HepG2 (cell line): Measurements from ENCODE around the gene TRIM31. TPM values are rescaled to one million over a fixed set of nuclear protein-coding genes. Genes with fewer than 3 reads are reported as not detected.

Experiments used
- KAT8 ChIP-seq: IDR thresholded peaks from 2 replicates; pipeline ENCODE4 v1.6.1; 2016; ENCODE audit warnings: missing genetic modification reagents, missing compliant biosample characterization
- PAF1 ChIP-seq: IDR thresholded peaks from 2 replicates; pipeline ENCODE4 v1.6.1; 2016; ENCODE audit warnings: missing genetic modification reagents, missing compliant biosample characterization
- YEATS2 ChIP-seq: sonication (generic); formaldehyde crosslinking; IDR thresholded peaks from 2 replicates; pipeline ENCODE4 v1.4.0; 2020; ENCODE audit warnings: missing genetic modification reagents, borderline replicate concordance
- ZIK1 ChIP-seq: sonication (generic); formaldehyde crosslinking; IDR thresholded peaks from 2 replicates; pipeline ENCODE4 v1.5.0; 2020; ENCODE audit warnings: mild to moderate bottlenecking, low read depth, missing genetic modification reagents, borderline replicate concordance
- ZMYM4 ChIP-seq: sonication (generic); formaldehyde crosslinking; IDR thresholded peaks from 2 replicates; pipeline ENCODE4 v1.8.1; 2023; ENCODE audit warnings: mild to moderate bottlenecking, missing genetic modification reagents
- ZNF709 ChIP-seq: sonication (generic); formaldehyde crosslinking; IDR thresholded peaks from 2 replicates; pipeline ENCODE4 v1.5.0; 2020; ENCODE audit warnings: mild to moderate bottlenecking, missing genetic modification reagents
- polyA plus RNA-seq, 8 experiments: library from polyadenylated mRNA; depleted of rRNA in 3 of 8; stranded (reverse) in 7 of 8; unstranded in 1 of 8; fragments of >200 nt; fragmentation: Illumina TruSeq in 4 of 8; extraction: Trizol in 4 of 8; gene quantifications; 2 replicates each; pipeline versions ENCODE4 v1.2.1 to v1.2.3, GENCODE V29; 2011 to 2016; ENCODE audit warnings: low read depth in 4 of 8, missing spikeins in 1 of 8, mixed read lengths in 1 of 8; ENCODE audit not compliant: insufficient read depth in 1 of 8
- total RNA-seq, 5 experiments: library from RNA; depleted of rRNA; stranded (reverse); fragments of >200 nt; fragmentation: Illumina TruSeq; extraction: Trizol; gene quantifications; 2 replicates each; pipeline ENCODE4 v1.2.3, GENCODE V29; 2016; ENCODE audit warnings: low read depth in 1 of 5
- TF ChIP-seq, protein P1 (sequence below): sonication (generic); formaldehyde crosslinking; IDR thresholded peaks from 2 replicates; pipeline ENCODE4 v1.4.0; 2020; ENCODE audit warnings: mild to moderate bottlenecking, missing genetic modification reagents
- TF ChIP-seq, protein P2 (sequence below): sonication (generic); formaldehyde crosslinking; IDR thresholded peaks from 2 replicates; pipeline ENCODE4 v1.4.0; 2020; ENCODE audit warnings: low read depth, mild to moderate bottlenecking, missing genetic modification reagents
- TF ChIP-seq, protein P3 (sequence below): sonication (generic); formaldehyde crosslinking; IDR thresholded peaks from 2 replicates; pipeline ENCODE4 v1.4.0; 2020; ENCODE audit warnings: missing genetic modification reagents

Gene TRIM31
- total and polyA plus RNA-seq, 2 of the 13 experiments (the other 11 are each of a cell fraction or from before 2014, with no cell fraction given), result 0.13 to 0.51 TPM

DNA sequence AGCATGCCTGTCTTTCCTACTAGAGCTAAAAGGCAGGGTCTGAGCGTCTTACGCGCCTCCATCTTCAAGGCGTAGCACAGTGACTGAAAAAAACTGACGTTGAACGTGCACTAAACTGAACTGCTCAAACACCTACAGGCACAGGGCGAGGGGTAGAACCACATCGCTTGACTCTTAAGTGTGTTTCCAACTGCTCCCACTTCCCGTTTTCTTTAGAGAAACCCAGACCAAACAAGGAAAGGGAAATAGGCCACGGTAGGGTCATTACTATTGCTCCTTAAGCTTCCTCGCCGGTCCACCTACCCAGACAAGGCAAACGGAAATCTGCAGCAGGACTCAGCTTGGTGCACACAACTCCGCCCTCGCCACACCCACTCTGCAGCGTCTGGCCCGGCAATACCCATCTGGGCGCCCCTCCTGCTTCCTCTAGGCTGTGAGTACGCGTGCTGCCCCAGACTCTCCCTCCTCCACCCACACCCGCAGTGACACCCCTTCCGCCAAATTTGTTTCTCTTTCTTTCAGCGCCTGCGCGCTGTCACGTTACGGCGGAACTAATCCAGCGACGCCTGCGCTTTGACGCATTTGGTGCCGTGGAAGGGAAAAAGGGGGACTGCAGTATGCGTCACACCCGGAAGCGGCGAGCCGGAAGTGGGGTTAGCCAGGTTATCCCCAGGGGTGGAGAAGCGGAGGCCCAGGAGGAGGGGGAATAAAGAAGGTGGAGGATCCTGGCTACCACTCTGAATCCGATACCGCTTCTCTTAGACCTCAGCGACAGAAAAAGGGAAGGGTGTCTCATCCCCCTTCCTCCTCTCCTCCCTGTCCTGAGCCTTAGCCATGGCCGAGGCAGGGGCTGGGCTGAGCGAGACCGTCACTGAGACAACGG lies 46.1 kb downstream of the TRIM31 start, which contains the start of gene PPP1R11 (continued):
- TF ChIP-seq, protein P1, sequence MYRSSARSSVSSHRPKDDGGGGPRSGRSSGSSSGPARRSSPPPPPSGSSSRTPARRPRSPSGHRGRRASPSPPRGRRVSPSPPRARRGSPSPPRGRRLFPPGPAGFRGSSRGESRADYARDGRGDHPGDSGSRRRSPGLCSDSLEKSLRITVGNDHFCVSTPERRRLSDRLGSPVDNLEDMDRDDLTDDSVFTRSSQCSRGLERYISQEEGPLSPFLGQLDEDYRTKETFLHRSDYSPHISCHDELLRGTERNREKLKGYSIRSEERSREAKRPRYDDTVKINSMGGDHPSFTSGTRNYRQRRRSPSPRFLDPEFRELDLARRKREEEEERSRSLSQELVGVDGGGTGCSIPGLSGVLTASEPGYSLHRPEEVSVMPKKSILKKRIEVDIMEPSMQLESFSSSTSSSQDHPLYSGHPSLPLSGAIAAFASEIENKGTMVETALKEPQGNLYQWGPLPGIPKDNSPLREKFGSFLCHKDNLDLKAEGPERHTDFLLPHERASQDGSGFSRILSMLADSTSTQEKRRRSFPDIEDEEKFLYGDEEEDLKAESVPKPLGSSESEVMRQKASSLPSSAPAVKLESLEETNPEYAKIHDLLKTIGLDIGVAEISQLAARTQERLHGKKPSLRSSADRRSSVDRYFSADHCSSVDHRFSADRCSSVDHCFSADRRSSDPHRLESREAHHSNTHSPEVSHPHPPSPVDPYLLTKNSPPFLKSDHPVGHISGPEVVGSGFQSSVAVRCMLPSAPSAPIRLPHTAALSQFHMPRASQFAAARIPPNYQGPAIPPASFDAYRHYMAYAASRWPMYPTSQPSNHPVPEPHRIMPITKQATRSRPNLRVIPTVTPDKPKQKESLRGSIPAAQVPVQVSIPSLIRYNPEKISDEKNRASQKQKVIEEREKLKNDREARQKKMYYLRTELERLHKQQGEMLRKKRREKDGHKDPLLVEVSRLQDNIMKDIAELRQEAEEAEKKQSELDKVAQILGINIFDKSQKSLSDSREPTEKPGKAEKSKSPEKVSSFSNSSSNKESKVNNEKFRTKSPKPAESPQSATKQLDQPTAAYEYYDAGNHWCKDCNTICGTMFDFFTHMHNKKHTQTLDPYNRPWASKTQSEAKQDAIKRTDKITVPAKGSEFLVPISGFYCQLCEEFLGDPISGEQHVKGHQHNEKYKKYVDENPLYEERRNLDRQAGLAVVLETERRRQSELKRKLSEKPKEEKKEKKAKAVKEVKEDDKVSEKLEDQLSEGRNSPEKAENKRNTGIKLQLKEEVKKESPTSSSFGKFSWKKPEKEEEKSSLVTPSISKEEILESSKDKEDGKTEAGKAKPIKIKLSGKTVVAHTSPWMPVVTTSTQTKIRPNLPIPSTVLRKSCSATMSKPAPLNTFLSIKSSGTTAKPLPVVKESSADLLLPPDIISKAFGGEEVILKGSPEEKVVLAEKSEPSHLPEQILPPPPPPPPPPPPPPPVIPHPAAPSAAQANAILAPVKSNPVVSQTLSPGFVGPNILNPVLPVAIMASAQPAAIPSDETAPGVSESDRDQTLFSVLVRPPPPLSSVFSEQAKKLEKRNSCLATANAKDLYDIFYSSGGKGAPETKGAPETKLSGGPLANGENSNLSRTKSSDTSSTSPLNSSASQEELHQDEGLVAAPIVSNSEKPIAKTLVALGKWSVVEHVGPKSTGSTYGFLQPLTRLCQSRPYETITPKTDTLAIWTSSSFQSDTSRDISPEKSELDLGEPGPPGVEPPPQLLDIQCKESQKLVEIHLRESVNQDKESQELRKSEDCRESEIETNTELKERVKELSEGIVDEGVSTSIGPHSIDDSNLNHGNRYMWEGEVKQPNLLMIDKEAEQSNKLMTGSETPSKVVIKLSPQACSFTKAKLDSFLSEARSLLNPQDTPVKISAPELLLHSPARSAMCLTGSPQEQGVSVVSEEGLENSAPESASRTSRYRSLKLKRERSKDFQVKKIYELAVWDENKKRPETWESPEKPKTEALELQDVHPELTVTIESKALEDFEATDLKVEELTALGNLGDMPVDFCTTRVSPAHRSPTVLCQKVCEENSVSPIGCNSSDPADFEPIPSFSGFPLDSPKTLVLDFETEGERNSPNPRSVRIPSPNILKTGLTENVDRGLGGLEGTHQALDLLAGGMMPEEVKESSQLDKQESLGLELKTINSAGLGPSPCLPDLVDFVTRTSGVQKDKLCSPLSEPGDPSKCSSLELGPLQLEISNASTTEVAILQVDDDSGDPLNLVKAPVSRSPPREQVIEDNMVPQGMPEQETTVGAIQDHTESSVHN (CRISPR knock-in tag), result no peak
- peak; percentile 90 for TF ChIP-seq ZMYM4 (CRISPR knock-in tag)
- TF ChIP-seq, protein P2, sequence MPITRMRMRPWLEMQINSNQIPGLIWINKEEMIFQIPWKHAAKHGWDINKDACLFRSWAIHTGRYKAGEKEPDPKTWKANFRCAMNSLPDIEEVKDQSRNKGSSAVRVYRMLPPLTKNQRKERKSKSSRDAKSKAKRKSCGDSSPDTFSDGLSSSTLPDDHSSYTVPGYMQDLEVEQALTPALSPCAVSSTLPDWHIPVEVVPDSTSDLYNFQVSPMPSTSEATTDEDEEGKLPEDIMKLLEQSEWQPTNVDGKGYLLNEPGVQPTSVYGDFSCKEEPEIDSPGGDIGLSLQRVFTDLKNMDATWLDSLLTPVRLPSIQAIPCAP, result no peak
- TF ChIP-seq YEATS2, result peak; percentile 94
- peak; percentile 83 for TF ChIP-seq ZIK1
- TF ChIP-seq KAT8 (CRISPR knock-in tag), result peak; percentile 99
- TF ChIP-seq PAF1 (CRISPR knock-in tag), result no peak
- TF ChIP-seq, protein P3, sequence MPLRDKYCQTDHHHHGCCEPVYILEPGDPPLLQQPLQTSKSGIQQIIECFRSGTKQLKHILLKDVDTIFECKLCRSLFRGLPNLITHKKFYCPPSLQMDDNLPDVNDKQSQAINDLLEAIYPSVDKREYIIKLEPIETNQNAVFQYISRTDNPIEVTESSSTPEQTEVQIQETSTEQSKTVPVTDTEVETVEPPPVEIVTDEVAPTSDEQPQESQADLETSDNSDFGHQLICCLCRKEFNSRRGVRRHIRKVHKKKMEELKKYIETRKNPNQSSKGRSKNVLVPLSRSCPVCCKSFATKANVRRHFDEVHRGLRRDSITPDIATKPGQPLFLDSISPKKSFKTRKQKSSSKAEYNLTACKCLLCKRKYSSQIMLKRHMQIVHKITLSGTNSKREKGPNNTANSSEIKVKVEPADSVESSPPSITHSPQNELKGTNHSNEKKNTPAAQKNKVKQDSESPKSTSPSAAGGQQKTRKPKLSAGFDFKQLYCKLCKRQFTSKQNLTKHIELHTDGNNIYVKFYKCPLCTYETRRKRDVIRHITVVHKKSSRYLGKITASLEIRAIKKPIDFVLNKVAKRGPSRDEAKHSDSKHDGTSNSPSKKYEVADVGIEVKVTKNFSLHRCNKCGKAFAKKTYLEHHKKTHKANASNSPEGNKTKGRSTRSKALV (CRISPR knock-in tag), result peak; percentile 80
- TF ChIP-seq ZNF709 (CRISPR knock-in tag), result peak; percentile 50; the same call in 1 of the 2 replicates
